Naive thymus-derived CD8-positive, alpha-beta T cell (primary cell): ENCODE measurements around the gene RAPGEFL1. TPM values are rescaled to one million over a fixed set of nuclear protein-coding genes. Genes with fewer than 3 reads are reported as not detected.

Experiments used
- ATAC-seq, 2 donors: fragments of 150-1000 bp; cut with Tn5 transposase in 1 of 2; sonication (Bioruptor Pico), chemical (Tn5 transposase) in 1 of 2; 1 replicate in 1 of 2; 2 replicates in 1 of 2; pipeline ENCODE4 v1.10.0; 2021; ENCODE audit warnings: mild to moderate bottlenecking in 2 of 2, moderate library complexity in 2 of 2
- POLR2A ChIA-PET: fragments of 350-600 bp; sonication (Branson Sonifier 250); formaldehyde crosslinking; loops from one replicate; lab custom pipeline; 2021; ENCODE audit warnings: antibody characterized with exemption; lab: Charles Lee
- DNase-seq, 10 donors: peaks; one replicate each; pipeline versions ENCODE4 v3.0.0 to v3.0.0-alpha.2; 2020 to 2022
- H3K27ac Mint-ChIP-seq, 10 donors: one replicate each; pipeline ENCODE4 v1.8.0; 2020 to 2022; ENCODE audit warnings: mild to moderate bottlenecking in 10 of 10, mixed read lengths in 10 of 10, moderate library complexity in 4 of 10, inconsistent platforms in 1 of 10
- H3K27me3 Mint-ChIP-seq, 5 donors: one replicate each; pipeline ENCODE4 v1.8.0; 2021 to 2022; ENCODE audit warnings: mixed read lengths in 5 of 5
- H3K36me3 Mint-ChIP-seq, 3 donors: one replicate each; pipeline ENCODE4 v1.8.0; 2020 to 2022; ENCODE audit warnings: mixed read lengths in 3 of 3, mild to moderate bottlenecking in 2 of 3, inconsistent platforms in 1 of 3
- H3K4me1 Mint-ChIP-seq, 4 donors: one replicate each; pipeline ENCODE4 v1.8.0; 2021 to 2022; ENCODE audit warnings: mixed read lengths in 4 of 4
- H3K4me3 Mint-ChIP-seq, 10 donors: one replicate each; pipeline ENCODE4 v1.8.0; 2020 to 2022; ENCODE audit warnings: mild to moderate bottlenecking in 10 of 10, mixed read lengths in 10 of 10, moderate library complexity in 6 of 10, inconsistent platforms in 1 of 10
- H3K9me3 Mint-ChIP-seq, 9 donors: one replicate each; pipeline ENCODE4 v1.8.0; 2020 to 2022; ENCODE audit warnings: mixed read lengths in 9 of 9, mild to moderate bottlenecking in 3 of 9, inconsistent platforms in 1 of 9, moderate library complexity in 1 of 9
- polyA plus RNA-seq, 3 donors: library from polyadenylated mRNA; unstranded; fragments of 300-500 nt; fragmentation: Illumina TruSeq; gene quantifications; one replicate each; pipeline ENCODE4 v1.2.3, GENCODE V29; 2021
- total RNA-seq, 8 experiments: library from RNA in 2 of 8; stranded (reverse) in 2 of 8; gene quantifications; one replicate each; pipeline ENCODE4 v1.2.3 and lab custom pipeline; 2021 to 2026

The RAPGEFL1 gene
- total and polyA plus RNA-seq, 5 experiments from 2014 or later: 0.12 to 6.4 (median 3.3) TPM; not detected in 1

- Mint-ChIP-seq H3K36me3 (peaks cover 0 to 37% (median 4%) of the 10 kb centered on the region in 3 donors), H3K27ac (peak overlapping the region in 2 of 10 donors; percentile 74 to 83), H3K27me3 (no peaks in the 10 kb centered on the region), H3K4me3 (peak overlapping the region in 4 of 10 donors; percentile 43 to 77 (median 62)), H3K9me3 (no peaks in the 10 kb centered on the region), H3K4me1 (peaks cover 9 to 16% (median 12%) of the 10 kb centered on the region in 4 donors)
- ATAC-seq (no peak), DNase-seq (no peak)
- POLR2A ChIA-PET: interaction anchor here (0.8 to 1.7 kb wide), 5 partner anchors 9 to 160 kb away, joined by 3 to 4 read pairs (median 3); partner anchors contain the start of genes CASC3 and CSF3
Measured at GRCh38 chr17:40175928-40176753, 1.1 kb upstream of the RAPGEFL1 start.

- ATAC-seq: no peak
- H3K27ac Mint-ChIP-seq: peak overlapping the region in 7 of 10 donors; percentile 20 to 83 (median 65)
Measured at GRCh38 chr17:40176754-40177110, 538 bp upstream of the RAPGEFL1 start.

GRCh38 chr17:40178021-40178601 lies 841 bp downstream of the RAPGEFL1 start:
- H3K27me3 Mint-ChIP-seq: no peaks in the 10 kb centered on the region

More at GRCh38 chr17:40176754-40177110, 538 bp upstream of the RAPGEFL1 start:
- H3K4me3 Mint-ChIP-seq: peak overlapping the region; percentile 43 to 77 (median 65)
- POLR2A ChIA-PET: interaction anchor here (0.8 to 1.3 kb wide), 2 partner anchors 15 to 161 kb away, joined by 3 to 4 read pairs; partner anchors contain the start of gene CSF3
- no peak for DNase-seq
- no peaks in the 10 kb centered on the region for H3K27me3 Mint-ChIP-seq
- H3K4me1 Mint-ChIP-seq: peaks cover 9 to 16% (median 12%) of the 10 kb centered on the region in 4 donors
- H3K36me3 Mint-ChIP-seq: peaks cover 0 to 31% (median 0%) of the 10 kb centered on the region in 3 donors
- no peaks in the 10 kb centered on the region for H3K9me3 Mint-ChIP-seq

GRCh38 chr17:40178660-40179059 lies 1.4 kb downstream of the RAPGEFL1 start:
- peak overlapping the region; percentile 20 to 72 (median 58) for H3K4me3 Mint-ChIP-seq
- no peaks in the 10 kb centered on the region for H3K9me3 Mint-ChIP-seq
- H3K4me1 Mint-ChIP-seq: peaks cover 9 to 16% (median 12%) of the 10 kb centered on the region in 4 donors
- H3K36me3 Mint-ChIP-seq: peaks cover 0 to 12% (median 0%) of the 10 kb centered on the region in 3 donors
- ATAC-seq (no peak), DNase-seq (no peak)
- no peaks in the 10 kb centered on the region for H3K27me3 Mint-ChIP-seq
- POLR2A ChIA-PET: interaction anchor here (1.0 to 2.5 kb wide), 5 partner anchors 10 to 103 kb away, joined by 3 to 11 read pairs (median 4); no protein-coding TSS in a partner anchor
- no peak overlapping the region for H3K27ac Mint-ChIP-seq

More at GRCh38 chr17:40178021-40178601, 841 bp downstream of the RAPGEFL1 start:
- Mint-ChIP-seq H3K36me3 (peaks cover 0 to 17% (median 0%) of the 10 kb centered on the region in 3 donors), H3K9me3 (no peaks in the 10 kb centered on the region), H3K4me1 (peaks cover 9 to 16% (median 12%) of the 10 kb centered on the region in 4 donors), H3K4me3 (peak overlapping the region; percentile 10 to 72 (median 54)), H3K27ac (no peak overlapping the region)
- POLR2A ChIA-PET: interaction anchor here (1.0 to 2.4 kb wide), 4 partner anchors 13 to 102 kb away, joined by 3 to 11 read pairs (median 4); no protein-coding TSS in a partner anchor
- peak in 1 of 2 donors; percentile 12 for ATAC-seq
- peak in 1 of 10 donors; percentile 9 for DNase-seq

- Mint-ChIP-seq H3K4me3 (peak overlapping the region in 4 of 10 donors; percentile 31 to 63 (median 36)), H3K27ac (no peak overlapping the region), H3K36me3 (no peaks in the 10 kb centered on the region), H3K9me3 (no peaks in the 10 kb centered on the region), H3K27me3 (no peaks in the 10 kb centered on the region), H3K4me1 (peaks cover 9 to 16% (median 12%) of the 10 kb centered on the region in 4 donors)
- ATAC-seq (no peak), DNase-seq (no peak)
- POLR2A ChIA-PET: interaction anchor here (0.6 to 2.5 kb wide), 3 partner anchors 12 to 935 kb away, joined by 3 to 7 read pairs (median 4); no protein-coding TSS in a partner anchor
Measured at GRCh38 chr17:40179923-40180659, 2.8 kb downstream of the RAPGEFL1 start.

GRCh38 chr17:40180694-40181093 lies 3.4 kb downstream of the RAPGEFL1 start:
- DNase-seq (no peak), ATAC-seq (no peak)
- no peaks in the 10 kb centered on the region for H3K9me3 Mint-ChIP-seq
- H3K27me3 Mint-ChIP-seq: no peaks in the 10 kb centered on the region
- no peaks in the 10 kb centered on the region for H3K36me3 Mint-ChIP-seq
- peaks cover 9 to 16% (median 12%) of the 10 kb centered on the region in 4 donors for H3K4me1 Mint-ChIP-seq
- POLR2A ChIA-PET: interaction anchor here (2.5 kb wide), 1 partner anchor 12 kb away, joined by 7 read pairs; no protein-coding TSS in a partner anchor
- H3K27ac Mint-ChIP-seq: no peak overlapping the region
- no peak overlapping the region for H3K4me3 Mint-ChIP-seq

GRCh38 chr17:40181205-40181604 lies 3.9 kb downstream of the RAPGEFL1 start:
- H3K4me1 Mint-ChIP-seq: peaks cover 6 to 16% (median 11%) of the 10 kb centered on the region in 4 donors
- no peak for ATAC-seq
- no peak overlapping the region for H3K27ac Mint-ChIP-seq
- no peak for DNase-seq
- no peaks in the 10 kb centered on the region for H3K9me3 Mint-ChIP-seq
- POLR2A ChIA-PET: interaction anchor here (2.5 kb wide), 1 partner anchor 13 kb away, joined by 7 read pairs; no protein-coding TSS in a partner anchor
- no peaks in the 10 kb centered on the region for H3K36me3 Mint-ChIP-seq
- no peak overlapping the region for H3K4me3 Mint-ChIP-seq
- H3K27me3 Mint-ChIP-seq: no peaks in the 10 kb centered on the region

GRCh38 chr17:40182606-40183005 lies 5.3 kb downstream of the RAPGEFL1 start:
- Mint-ChIP-seq H3K36me3 (no peaks in the 10 kb centered on the region), H3K27me3 (no peaks in the 10 kb centered on the region), H3K4me1 (peaks cover 0 to 7% (median 2%) of the 10 kb centered on the region in 4 donors), H3K27ac (no peak overlapping the region), H3K9me3 (no peaks in the 10 kb centered on the region), H3K4me3 (no peak overlapping the region)
- ATAC-seq (no peak), DNase-seq (no peak)
- POLR2A ChIA-PET: no interaction called here

- H3K27ac Mint-ChIP-seq: no peak overlapping the region
- H3K4me3 Mint-ChIP-seq: peak overlapping the region in 1 of 10 donors; percentile 9
Measured at GRCh38 chr17:40187238-40187637, 10.0 kb downstream of the RAPGEFL1 start.

GRCh38 chr17:40188694-40189093 lies 11.4 kb downstream of the RAPGEFL1 start:
- Mint-ChIP-seq H3K9me3 (no peaks in the 10 kb centered on the region), H3K27me3 (no peaks in the 10 kb centered on the region), H3K27ac (no peak overlapping the region), H3K4me1 (peaks cover 8 to 14% (median 12%) of the 10 kb centered on the region in 4 donors), H3K36me3 (no peaks in the 10 kb centered on the region), H3K4me3 (no peak overlapping the region)
- ATAC-seq (no peak), DNase-seq (no peak)
- POLR2A ChIA-PET: interaction anchor here (0.6 kb wide), 1 partner anchor 100 kb away, joined by 4 read pairs; no protein-coding TSS in a partner anchor

More at GRCh38 chr17:40187238-40187637, 10.0 kb downstream of the RAPGEFL1 start:
- POLR2A ChIA-PET: no interaction called here
- ATAC-seq (no peak), DNase-seq (no peak)
- no peaks in the 10 kb centered on the region for H3K36me3 Mint-ChIP-seq
- H3K9me3 Mint-ChIP-seq: no peaks in the 10 kb centered on the region
- peaks cover 8 to 14% (median 12%) of the 10 kb centered on the region in 4 donors for H3K4me1 Mint-ChIP-seq
- no peaks in the 10 kb centered on the region for H3K27me3 Mint-ChIP-seq

GRCh38 chr17:40190197-40191021 lies 13.1 kb downstream of the RAPGEFL1 start:
- Mint-ChIP-seq H3K4me3 (peak overlapping the region; percentile 78 to 95 (median 82)), H3K27me3 (no peaks in the 10 kb centered on the region), H3K4me1 (peaks cover 8 to 14% (median 12%) of the 10 kb centered on the region in 4 donors), H3K27ac (peak overlapping the region in 3 of 10 donors; percentile 37 to 47 (median 45)), H3K9me3 (no peaks in the 10 kb centered on the region), H3K36me3 (no peaks in the 10 kb centered on the region)
- DNase-seq (peak in 9 of 10 donors; percentile 19 to 69 (median 31)), ATAC-seq (peak; percentile 80 to 82)
- POLR2A ChIA-PET: interaction anchor here (0.6 to 2.2 kb wide), 4 partner anchors 12 to 412 kb away, joined by 3 to 21 read pairs (median 9); partner anchors contain the start of genes RAPGEFL1 and WIPF2
